ENCODE data around the gene TEKT5. TPM values are rescaled to one million over a fixed set of nuclear protein-coding genes. Genes with fewer than 3 reads are reported as not detected.
"Not testable (repeated sequence)": the region's sequence is repeated elsewhere in the genome, so short reads cannot be mapped to it uniquely, and the experiment has no call there.

Gene TEKT5
- total RNA-seq, 2 experiments from 2014 or later = not detected

- CTCF ChIA-PET = no interaction called here
- POLR2A ChIA-PET = no interaction called here
These were observed 52.5 kb downstream of the TEKT5 start for GRCh38 chr16:10641953-10642949.

DNA sequence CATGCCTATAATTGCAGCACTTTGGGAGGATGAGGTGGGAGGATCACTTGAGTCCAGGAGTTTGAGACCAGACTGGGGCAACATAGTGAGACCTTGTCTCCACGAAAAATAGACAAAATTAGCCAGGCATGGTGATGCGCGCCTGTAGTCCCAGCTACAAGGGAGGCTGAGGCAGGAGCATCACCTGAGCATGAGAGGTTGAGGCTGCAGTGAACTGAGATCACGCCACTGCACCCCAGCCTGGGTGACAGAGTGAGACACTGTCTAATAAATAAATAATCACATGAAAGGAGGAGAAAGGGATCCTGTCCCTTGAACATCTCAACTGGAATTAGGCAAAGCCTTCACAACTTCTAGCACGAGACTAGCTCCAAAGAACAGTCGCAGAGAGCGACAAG is 53.2 kb downstream of the TEKT5 start:
- ChIA-PET POLR2A (no interaction called here), CTCF (no interaction called here)

DNA sequence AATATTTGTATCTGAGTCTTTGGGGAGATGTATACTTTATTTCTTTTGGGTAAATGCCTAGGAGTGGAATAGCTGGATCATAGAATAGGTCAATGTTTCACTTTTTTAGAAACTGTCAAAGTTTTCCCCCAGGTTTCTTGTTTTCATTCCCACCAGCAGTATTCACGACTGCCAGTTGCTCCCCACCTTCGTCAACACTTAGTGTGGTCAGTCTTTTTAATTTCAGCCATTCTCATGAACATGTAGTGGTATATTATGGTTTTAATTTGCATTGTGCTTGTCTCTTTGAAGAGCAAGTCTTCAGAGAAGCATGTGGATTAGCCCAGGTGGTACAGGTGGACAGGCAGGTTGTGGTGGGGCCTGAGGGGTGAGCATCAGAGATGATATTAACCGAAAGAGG is 53.8 kb downstream of the TEKT5 start:
- ChIA-PET CTCF (no interaction called here), POLR2A (no interaction called here)

- POLR2A ChIA-PET = no interaction called here
- CTCF ChIA-PET = no interaction called here
These were observed 56.6 kb downstream of the TEKT5 start for GRCh38 chr16:10638101-10638500.

GRCh38 chr16:10637337-10638037 is 57.2 kb downstream of the TEKT5 start:
- CTCF ChIA-PET = no interaction called here
- POLR2A ChIA-PET = no interaction called here

- POLR2A ChIA-PET = no interaction called here
- CTCF ChIA-PET = interaction anchor here (0.6 kb wide), 1 partner anchor 1518 kb away, joined by 3 read pairs; no protein-coding TSS in a partner anchor
These were observed 59.2 kb downstream of the TEKT5 start for GRCh38 chr16:10635365-10636021.

DNA sequence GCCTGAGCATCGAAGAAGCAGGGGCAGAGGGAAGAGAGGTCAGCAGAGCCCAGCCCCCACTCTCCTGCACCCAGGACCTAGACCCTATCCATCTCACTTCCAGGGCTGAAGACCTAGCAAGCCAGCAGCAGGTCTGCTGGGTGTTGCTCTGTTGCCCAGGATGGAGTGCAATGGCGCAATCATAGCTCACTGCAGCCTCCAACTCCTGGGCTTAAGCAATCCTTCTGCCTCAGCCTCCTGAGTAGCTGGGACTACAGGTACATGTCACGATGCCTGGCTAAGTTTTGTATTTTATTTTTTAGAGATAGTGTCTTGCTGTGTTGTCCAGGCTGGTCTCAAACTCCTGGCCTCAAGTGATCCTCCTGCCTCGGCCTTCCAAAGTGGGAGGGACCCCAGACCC is 61.3 kb downstream of the TEKT5 start:
- POLR2A ChIA-PET, CTCF ChIA-PET: not testable (repeated sequence)

- ChIA-PET POLR2A (no interaction called here), CTCF (interaction anchor here (0.6 kb wide), 1 partner anchor 38 kb away, joined by 3 read pairs; no protein-coding TSS in a partner anchor)
These were observed 62.8 kb downstream of the TEKT5 start for GRCh38 chr16:10631886-10632285.

- ChIA-PET CTCF (interaction anchor here (0.7 kb wide), 1 partner anchor 1436 kb away, joined by 3 read pairs; no protein-coding TSS in a partner anchor), POLR2A (no interaction called here)
These were observed 65.2 kb downstream of the TEKT5 start for GRCh38 chr16:10629592-10629963.

DNA sequence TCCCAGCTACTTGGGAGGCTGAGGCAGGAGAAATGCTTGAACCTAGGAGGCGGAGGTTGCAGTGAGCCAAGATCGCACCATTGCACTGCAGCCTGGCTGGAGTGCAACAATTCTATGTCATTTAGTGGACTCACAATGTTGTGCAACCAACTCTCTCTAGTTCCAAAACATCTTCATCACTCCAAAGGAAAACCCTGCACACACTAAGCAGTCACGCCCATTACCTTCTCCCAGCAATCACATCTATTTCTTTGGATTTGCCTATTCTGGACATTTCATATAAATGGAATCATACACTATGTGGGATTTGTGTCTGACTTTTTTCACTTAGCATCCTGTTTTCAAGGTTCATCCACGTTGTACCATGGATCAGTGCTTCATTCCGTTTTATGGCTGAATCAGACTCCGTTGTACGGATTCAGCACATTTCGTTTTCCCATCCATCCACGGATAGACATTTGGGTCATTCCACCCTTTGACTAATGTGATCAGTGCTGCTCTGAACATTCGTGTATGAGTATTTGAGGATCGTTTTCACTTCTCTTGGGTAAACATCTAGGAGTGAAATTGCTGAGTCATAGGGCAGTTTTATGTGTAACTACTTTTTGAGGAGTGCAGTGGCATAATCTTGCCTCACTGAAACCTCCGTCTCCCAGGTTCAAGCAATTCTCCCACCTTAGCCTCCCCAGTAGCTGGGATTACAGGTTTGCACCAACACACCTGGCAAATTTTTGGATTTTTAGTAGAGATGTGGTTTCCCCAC is 69.0 kb downstream of the TEKT5 start:
- CTCF ChIA-PET = no interaction called here
- POLR2A ChIA-PET = no interaction called here

DNA sequence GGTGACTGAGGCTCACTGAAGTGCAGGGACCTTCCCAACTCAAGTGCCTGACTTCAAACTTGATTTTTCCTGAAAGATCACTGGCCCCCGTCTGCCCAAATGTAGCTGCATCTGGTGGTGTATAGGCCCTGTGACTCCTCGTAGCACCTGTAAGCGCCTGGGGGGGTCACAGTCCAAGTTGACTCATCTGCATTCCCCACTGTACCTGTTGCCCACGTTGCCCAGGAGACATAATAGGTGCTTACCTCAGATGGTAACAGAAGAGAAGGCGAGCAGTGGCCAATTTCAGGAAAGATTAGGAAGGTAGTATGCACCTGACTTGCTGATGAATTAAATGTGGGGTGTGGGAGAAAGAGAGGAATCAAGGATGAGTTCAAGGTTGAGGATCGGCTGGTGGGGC is 70.2 kb downstream of the TEKT5 start:
- POLR2A ChIA-PET = no interaction called here
- CTCF ChIA-PET = no interaction called here

GRCh38 chr16:10623059-10623458 is 71.7 kb downstream of the TEKT5 start:
- POLR2A ChIA-PET = no interaction called here
- CTCF ChIA-PET = no interaction called here

DNA sequence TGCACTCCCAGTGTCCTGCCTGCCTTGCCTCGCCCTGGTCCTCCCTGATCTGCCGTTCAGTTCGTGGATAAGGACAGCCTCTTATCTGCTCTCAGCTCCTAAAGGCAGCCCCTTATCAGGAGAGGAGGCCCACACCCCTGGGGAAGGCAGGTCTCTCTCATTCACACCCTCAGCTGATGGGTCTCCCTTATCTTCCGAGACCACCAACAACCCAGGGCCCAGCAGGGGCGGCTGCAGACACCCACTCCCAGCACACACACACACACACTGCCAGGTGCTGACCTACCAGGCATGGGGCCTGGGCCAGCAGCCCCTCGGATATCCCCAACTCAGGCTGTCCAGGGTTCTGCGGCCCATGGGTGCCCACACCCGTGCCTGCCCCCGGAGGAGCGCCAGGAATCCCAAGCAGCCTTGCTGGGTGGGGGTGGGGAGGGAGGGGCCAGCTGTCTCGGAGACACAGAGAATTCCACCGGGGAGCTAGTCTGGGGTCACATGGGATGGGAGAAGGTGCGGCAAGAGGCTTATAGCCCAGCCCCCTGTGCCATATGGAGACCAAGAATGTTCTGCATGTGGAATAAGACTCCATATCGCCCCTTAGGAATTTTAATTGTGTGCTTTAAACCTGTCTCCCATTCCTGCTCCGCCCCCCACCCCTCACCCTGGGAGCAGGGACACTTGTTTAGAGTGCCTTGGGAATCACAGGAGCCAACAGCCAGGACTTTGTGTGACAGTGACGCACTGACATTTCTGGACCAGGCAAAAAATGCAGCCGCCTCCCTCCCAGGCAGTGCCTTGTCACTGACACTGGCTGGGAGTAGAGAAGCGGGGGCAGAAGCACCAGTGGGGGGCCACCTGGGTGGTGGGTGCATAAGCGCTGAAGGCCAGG is 72.5 kb downstream of the TEKT5 start:
- ChIA-PET POLR2A (no interaction called here), CTCF (no interaction called here)

DNA sequence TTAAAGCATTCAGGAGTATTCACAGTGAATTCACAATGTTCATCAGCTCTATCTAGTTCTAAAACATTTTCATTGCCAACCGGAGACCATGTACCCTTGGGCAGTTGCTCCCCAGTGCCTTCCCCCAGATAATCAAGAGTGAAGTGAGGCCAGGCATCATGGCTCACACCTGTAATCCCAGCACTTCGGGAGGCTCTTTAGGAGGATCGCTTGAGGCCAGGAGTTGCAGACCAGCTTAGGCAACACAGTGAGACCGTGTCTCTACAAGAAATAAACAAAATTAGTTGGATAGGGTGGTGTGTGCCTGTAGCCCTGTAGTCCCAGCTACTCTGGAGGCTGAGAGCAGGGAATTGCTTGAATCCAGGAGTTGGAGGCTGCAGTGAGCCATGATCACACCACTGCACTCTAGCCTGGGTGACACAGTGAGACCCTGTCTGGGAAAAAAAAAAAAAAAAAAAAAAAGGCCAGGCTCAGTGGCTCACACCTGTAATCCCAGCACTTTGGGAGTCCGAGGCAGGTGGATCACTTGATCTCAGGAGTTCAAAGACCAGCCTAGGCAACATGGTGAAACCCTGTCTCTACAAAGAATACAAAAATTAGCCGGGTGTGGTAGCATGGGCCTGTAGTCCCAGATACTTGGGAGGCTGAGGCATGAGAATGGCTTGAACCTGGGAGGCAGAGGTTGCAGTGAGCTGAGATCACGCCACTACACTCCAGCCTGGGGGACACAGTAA is 73.3 kb downstream of the TEKT5 start:
- POLR2A ChIA-PET, CTCF ChIA-PET: not testable (repeated sequence)

GRCh38 chr16:10620120-10620519 is 74.6 kb downstream of the TEKT5 start:
- POLR2A ChIA-PET = no interaction called here
- CTCF ChIA-PET = interaction anchor here (0.6 kb wide), 1 partner anchor 110 kb away, joined by 3 read pairs; no protein-coding TSS in a partner anchor

- ChIA-PET POLR2A (no interaction called here), CTCF (no interaction called here)
These were observed 75.4 kb downstream of the TEKT5 start for GRCh38 chr16:10619271-10619849.

- POLR2A ChIA-PET = no interaction called here
- CTCF ChIA-PET = no interaction called here
These were observed 76.0 kb downstream of the TEKT5 start for GRCh38 chr16:10618710-10619209.

All from activated CD8-positive, alpha-beta memory T cell treated with anti-CD3 and anti-CD28 coated beads for 36 hours (primary cell).